ENCODE measurements around the gene STIM1. TPM values are rescaled to one million over a fixed set of nuclear protein-coding genes. Genes with fewer than 3 reads are reported as not detected.

The STIM1 gene
- total RNA-seq, 1 experiment from 2014 or later: 55.1 TPM

DNA sequence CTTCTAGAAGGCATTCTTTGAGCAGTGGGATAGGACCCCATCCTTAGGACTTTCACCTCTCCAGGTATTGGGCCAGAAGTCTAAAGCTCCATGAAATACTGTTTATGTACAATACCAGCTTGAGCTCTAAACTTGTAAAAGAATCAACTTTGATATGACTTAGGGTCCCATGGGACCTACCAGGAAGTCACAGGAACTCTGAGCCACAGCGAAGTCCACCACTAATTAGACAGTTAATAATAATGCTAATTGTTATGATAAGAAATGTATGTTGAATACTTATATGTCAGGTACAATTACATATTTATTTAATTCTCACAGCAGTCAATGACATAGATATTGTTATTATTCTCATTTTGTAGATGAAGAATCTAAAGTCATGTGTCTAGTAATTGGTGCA, 35.3 kb downstream of the STIM1 start:
- no peak overlapping the region for H3K4me3 ChIP-seq (ENCODE audit: low read depth, low read length)
- no TSS peak for BruUV-seq (replicated peaks)
- no peak for DNase-seq
- Mint-ChIP-seq H3K4me3 (ENCODE audit: unreplicated experiment) (no peak overlapping the region), H3K27ac (ENCODE audit: unreplicated experiment) (no peak overlapping the region), H3K36me3 (ENCODE audit: insufficient read depth, unreplicated experiment) (peaks cover 4% of the 10 kb centered on the region), H3K4me1 (ENCODE audit: low read depth, unreplicated experiment) (peaks cover 18% of the 10 kb centered on the region), H3K27me3 (ENCODE audit: insufficient read depth, unreplicated experiment) (no peaks in the 10 kb centered on the region), H3K9me3 (ENCODE audit: unreplicated experiment) (no peaks in the 10 kb centered on the region)
- intact Hi-C loops (cut with micrococcal nuclease; ENCODE audit: unreplicated experiment): no loop called here
- ChIA-PET POLR2A (no interaction called here), CTCF (interaction anchor here (0.6 to 0.8 kb wide), 2 partner anchors 14 to 36 kb away, joined by 3 read pairs; partner anchors contain the start of gene STIM1)
- no peaks in the 10 kb centered on the region for H3K27me3 ChIP-seq (replicated peaks; ENCODE audit: control insufficient read depth, insufficient read depth, low read length)
- TF ChIP-seq, protein P1, sequence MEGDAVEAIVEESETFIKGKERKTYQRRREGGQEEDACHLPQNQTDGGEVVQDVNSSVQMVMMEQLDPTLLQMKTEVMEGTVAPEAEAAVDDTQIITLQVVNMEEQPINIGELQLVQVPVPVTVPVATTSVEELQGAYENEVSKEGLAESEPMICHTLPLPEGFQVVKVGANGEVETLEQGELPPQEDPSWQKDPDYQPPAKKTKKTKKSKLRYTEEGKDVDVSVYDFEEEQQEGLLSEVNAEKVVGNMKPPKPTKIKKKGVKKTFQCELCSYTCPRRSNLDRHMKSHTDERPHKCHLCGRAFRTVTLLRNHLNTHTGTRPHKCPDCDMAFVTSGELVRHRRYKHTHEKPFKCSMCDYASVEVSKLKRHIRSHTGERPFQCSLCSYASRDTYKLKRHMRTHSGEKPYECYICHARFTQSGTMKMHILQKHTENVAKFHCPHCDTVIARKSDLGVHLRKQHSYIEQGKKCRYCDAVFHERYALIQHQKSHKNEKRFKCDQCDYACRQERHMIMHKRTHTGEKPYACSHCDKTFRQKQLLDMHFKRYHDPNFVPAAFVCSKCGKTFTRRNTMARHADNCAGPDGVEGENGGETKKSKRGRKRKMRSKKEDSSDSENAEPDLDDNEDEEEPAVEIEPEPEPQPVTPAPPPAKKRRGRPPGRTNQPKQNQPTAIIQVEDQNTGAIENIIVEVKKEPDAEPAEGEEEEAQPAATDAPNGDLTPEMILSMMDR (IDR thresholded peaks at IDR 0.05; ENCODE audit: insufficient read depth in 1 of 2, low read depth in 1 of 2, low read length in 1 of 2, severe bottlenecking in 1 of 2, unreplicated experiment in 1 of 2): no peak
- H3K9me3 ChIP-seq: no peaks in the 10 kb centered on the region
- no peaks in the 10 kb centered on the region for H3K36me3 ChIP-seq (ENCODE audit: control insufficient read depth, insufficient read depth, low read length)
- no peaks in the 10 kb centered on the region; the same call in 1 of the 2 replicates for H3K4me1 ChIP-seq

DNA sequence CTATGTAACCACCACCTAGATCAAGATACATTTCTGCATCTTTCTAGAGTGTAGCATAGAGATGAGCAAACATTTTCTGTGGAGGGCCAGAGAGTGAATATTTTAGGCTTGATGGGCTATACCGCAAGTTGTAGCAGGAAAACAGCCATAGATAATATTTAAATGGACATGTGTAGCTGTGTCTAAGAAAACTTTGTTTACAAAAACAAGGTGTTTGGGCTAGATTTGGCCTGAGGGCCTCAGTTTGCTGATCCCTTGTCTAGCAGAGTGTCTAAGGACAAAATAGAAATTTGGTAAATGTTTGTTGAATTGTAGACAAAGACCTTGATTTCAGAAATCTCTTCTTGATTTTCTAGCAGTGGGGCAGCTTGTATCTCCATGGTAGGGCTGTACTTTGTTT, 36.3 kb downstream of the STIM1 start:
- Histone ChIP-seq H3K27me3 (replicated peaks; ENCODE audit: control insufficient read depth, insufficient read depth, low read length) (no peaks in the 10 kb centered on the region), H3K4me1 (no peaks in the 10 kb centered on the region; the same call in 1 of the 2 replicates), H3K36me3 (ENCODE audit: control insufficient read depth, insufficient read depth, low read length) (no peaks in the 10 kb centered on the region), H3K4me3 (ENCODE audit: low read depth, low read length) (no peak overlapping the region), H3K9me3 (no peaks in the 10 kb centered on the region)
- DNase-seq: no peak
- ChIA-PET CTCF (no interaction called here), POLR2A (no interaction called here)
- no peaks in the 10 kb centered on the region for H3K36me3 Mint-ChIP-seq (ENCODE audit: insufficient read depth, unreplicated experiment)
- H3K4me1 Mint-ChIP-seq (ENCODE audit: low read depth, unreplicated experiment): peaks cover 16% of the 10 kb centered on the region
- BruUV-seq (replicated peaks): no TSS peak
- no peak overlapping the region for H3K27ac Mint-ChIP-seq (ENCODE audit: unreplicated experiment)
- H3K4me3 Mint-ChIP-seq (ENCODE audit: unreplicated experiment): no peak overlapping the region
- H3K9me3 Mint-ChIP-seq (ENCODE audit: unreplicated experiment): no peaks in the 10 kb centered on the region
- H3K27me3 Mint-ChIP-seq (ENCODE audit: insufficient read depth, unreplicated experiment): no peaks in the 10 kb centered on the region
- intact Hi-C loops (cut with micrococcal nuclease; ENCODE audit: unreplicated experiment): no loop called here
- TF ChIP-seq, protein P1 (IDR thresholded peaks at IDR 0.05; ENCODE audit: insufficient read depth in 1 of 2, low read depth in 1 of 2, low read length in 1 of 2, severe bottlenecking in 1 of 2, unreplicated experiment in 1 of 2): no peak

DNA sequence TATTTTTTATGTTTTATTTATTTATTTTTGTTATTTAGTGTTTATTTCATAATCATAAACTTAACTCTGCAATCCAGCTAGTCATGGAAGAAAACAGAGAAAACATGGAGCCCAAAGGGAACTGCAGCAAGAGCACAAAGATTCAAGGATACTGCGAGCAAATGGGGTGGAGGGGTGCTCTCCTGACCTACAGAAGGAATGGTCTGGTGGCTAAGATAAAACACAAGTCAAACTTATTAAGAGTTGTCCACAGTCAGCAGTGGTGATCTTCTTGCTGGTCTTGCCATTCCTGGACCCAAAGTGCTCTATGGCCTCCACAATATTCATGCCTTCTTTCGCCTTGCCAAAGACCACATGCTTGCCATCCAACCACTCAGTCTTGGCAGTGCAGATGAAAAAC, 36.7 kb downstream of the STIM1 start:
- no peaks in the 10 kb centered on the region for H3K36me3 Mint-ChIP-seq (ENCODE audit: insufficient read depth, unreplicated experiment)
- ChIA-PET POLR2A (no interaction called here), CTCF (no interaction called here)
- H3K27me3 ChIP-seq (replicated peaks; ENCODE audit: control insufficient read depth, insufficient read depth, low read length): no peaks in the 10 kb centered on the region
- no peaks in the 10 kb centered on the region for H3K9me3 Mint-ChIP-seq (ENCODE audit: unreplicated experiment)
- no TSS peak for BruUV-seq (replicated peaks)
- no peaks in the 10 kb centered on the region for H3K9me3 ChIP-seq
- no peaks in the 10 kb centered on the region for H3K36me3 ChIP-seq (ENCODE audit: control insufficient read depth, insufficient read depth, low read length)
- TF ChIP-seq, protein P1 (IDR thresholded peaks at IDR 0.05; ENCODE audit: insufficient read depth in 1 of 2, low read depth in 1 of 2, low read length in 1 of 2, severe bottlenecking in 1 of 2, unreplicated experiment in 1 of 2): no peak
- intact Hi-C loops (cut with micrococcal nuclease; ENCODE audit: unreplicated experiment): no loop called here
- H3K4me3 ChIP-seq (ENCODE audit: low read depth, low read length): no peak overlapping the region
- H3K4me1 ChIP-seq: no peaks in the 10 kb centered on the region; the same call in 1 of the 2 replicates
- no peaks in the 10 kb centered on the region for H3K27me3 Mint-ChIP-seq (ENCODE audit: insufficient read depth, unreplicated experiment)
- H3K27ac Mint-ChIP-seq (ENCODE audit: unreplicated experiment): no peak overlapping the region
- no peak for DNase-seq
- H3K4me3 Mint-ChIP-seq (ENCODE audit: unreplicated experiment): no peak overlapping the region
- H3K4me1 Mint-ChIP-seq (ENCODE audit: low read depth, unreplicated experiment): peaks cover 12% of the 10 kb centered on the region

Measured in Caco-2 (cell line).